RPMI7951 (cell line): Measurements from ENCODE around the gene LAS1L. TPM values are rescaled to one million over a fixed set of nuclear protein-coding genes. Genes with fewer than 3 reads are reported as not detected.
"Not testable (repeated sequence)": the region's sequence is repeated elsewhere in the genome, so short reads cannot be mapped to it uniquely, and the experiment has no call there.

Experiments
- DNase-seq: peaks from one replicate; pipeline ENCODE4 v3.0.0-alpha.2; 2012; ENCODE audit warnings: low read depth
- total RNA-seq: library from RNA; depleted of rRNA; stranded (reverse); fragments of >200 nt; shearing (Covaris generic); gene quantifications from 2 replicates; pipeline ENCODE4 v1.2.3, GENCODE V29; 2014; rRNA removed

LAS1L gene
- total RNA-seq, result 37.6 and 39.9 TPM in 2 replicates

GRCh38 chrX:65534450-65535292 is at the start of gene LAS1L:
Gene LAS1L, minus strand, starts transcription at chrX:65534787. Its CDS starts 72 bp downstream, at chrX:65534715.
- DNase-seq, result peak; percentile 96

- no peak for DNase-seq
Measured at GRCh38 chrX:65582450-65583082, 48.0 kb upstream of the LAS1L start.

- DNase-seq, result peak; percentile 72
Measured at GRCh38 chrX:65581661-65582339, 47.2 kb upstream of the LAS1L start.

DNA sequence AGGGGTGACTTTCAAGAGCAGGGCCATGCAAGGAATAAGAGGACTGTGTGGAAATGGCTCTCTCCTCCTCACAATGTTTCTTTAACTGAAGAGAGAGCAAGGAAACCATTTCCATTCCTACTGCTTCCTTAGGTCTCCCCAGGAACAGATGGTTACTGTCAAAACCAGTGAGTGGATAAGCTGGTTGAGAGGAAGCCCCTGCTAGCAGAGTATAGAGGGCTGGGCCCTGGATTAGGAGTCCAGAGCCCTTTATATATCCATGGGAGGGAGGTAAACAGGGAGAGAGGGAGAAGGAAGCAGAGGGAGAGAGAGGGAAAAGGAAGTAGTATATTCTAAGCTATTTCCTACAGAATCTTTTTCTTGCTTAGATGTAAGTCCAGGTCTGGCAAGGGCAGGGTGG is 43.8 kb upstream of the LAS1L start:
- no peak for DNase-seq

DNA sequence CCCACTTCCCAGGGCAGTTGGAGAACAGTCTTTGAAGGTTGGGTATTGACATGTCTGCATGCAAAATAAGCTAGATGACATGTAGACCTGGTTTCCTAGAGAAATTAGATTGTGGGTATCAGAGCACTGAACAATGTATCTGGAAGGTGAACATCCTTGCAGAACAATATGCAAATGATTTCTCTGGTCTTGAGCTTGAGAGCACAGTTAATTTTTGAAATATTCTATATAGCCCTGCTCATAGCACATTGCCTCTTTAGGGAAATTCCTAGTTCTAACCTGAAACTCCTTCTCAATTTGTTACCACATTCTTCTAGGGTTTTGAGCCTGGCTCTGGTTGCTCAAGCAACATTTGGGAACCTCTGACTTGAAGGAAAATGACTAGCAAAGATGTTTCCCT is 41.6 kb upstream of the LAS1L start:
- DNase-seq, result no peak

DNA sequence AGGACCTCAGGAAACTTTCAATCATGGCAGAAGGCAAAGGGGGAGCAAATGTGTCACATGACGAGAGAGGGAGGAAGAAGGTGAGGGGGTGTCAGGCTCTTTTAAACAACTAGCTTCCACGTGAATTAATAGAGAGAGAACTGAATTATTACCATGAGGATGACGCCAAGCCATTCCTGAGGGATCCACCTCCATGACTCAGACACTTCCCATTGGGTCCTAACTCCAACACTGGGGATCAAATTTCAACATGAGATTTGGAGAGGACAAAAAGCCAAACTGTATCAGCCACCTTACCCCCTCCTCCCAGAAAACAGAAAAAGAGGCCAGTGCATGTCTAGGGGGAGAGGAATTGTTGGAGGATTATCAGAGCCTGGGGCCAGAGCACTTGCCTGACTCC is 40.4 kb upstream of the LAS1L start:
- peak; percentile 37 for DNase-seq

GRCh38 chrX:65574356-65574755 is 39.8 kb upstream of the LAS1L start:
- DNase-seq, result no peak

- DNase-seq, result no peak
Measured at GRCh38 chrX:65572971-65573370, 38.4 kb upstream of the LAS1L start.

- DNase-seq, result not testable (repeated sequence)
Measured at GRCh38 chrX:65562850-65563249, 28.3 kb upstream of the LAS1L start.

DNA sequence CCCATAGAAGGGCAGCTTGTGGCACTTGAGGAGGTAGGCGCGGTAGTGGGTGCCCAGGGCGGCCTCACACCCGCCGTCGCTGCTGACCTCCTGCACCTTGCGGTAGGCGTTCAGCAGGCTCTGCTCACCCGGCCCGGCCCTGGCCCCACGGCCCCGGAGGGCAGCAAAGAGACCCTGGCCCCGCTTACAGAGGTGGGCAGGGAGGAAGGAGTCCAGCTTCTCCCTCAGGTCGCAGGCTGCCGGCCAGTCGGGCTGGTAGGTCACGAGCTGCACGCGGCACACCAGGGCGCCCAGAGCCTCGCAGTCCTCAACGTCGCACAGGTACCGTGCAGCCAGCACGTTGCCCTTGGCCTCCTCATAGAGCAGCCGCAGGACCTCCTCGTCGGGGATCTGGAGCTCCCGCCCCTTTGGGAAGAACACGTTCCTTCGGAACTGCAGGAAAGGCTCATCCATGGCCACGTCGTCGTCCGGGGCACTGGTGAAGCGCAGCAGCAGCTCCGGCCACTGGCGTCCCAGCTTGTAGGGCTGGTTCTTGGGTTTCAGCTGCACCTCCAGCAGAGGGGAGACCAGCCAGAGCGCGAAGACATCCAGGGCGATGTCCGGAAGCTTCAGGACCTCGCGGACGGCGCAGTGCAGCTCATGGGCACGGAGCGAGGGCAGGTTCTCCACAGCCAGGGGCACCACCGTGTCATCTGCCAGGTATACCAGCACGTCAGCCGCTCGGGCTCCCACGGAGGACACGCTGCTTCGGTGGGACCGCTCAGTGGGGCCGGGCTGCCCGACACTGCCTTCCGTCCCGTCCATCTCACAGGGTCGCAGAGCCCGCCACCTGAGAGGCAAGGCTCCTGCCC is 17.1 kb upstream of the LAS1L start:
- DNase-seq, result no peak

- no peak for DNase-seq
Measured at GRCh38 chrX:65551086-65551485, 16.5 kb upstream of the LAS1L start.

DNA sequence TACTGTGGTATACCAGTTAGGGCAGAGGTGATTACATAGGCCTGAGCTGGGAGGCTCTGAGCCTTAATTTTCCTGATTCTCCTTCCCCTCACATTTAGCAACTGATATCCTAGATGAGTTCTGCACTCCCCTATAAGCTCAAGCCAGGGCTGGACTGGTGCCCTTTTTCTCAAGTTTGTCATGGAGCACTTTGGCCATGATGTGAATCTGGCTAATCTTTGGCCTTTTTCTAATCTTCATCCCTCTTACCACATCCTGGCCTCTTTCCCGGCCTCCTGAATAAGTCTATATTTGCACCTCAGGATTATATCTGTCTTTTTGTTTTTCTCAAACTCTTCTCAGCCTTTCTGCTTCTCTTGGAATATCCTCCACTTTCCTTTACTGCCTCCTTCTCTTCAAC is 10.9 kb upstream of the LAS1L start:
- DNase-seq, result no peak

- peak; percentile 7 for DNase-seq
Measured at GRCh38 chrX:65537229-65537628, 2.6 kb upstream of the LAS1L start.

DNA sequence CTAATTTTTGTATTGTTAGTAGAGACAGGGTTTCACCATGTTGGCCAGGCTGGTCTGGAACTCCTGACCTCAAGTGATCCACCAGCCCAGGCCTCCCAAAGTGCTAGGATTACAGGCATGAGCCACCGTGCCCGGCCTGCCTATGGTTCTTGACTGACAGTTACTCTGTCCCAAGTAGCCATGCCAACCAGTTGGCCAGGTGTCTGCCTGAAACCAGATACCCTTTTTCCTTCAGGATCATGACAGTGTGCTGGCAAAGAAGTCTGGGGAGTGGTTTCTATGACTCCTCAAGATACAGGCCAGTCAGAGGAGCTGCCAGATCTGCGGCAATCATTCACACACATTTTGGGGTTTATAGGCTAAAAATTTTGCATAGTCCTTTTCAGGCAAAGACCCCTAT is 1.7 kb upstream of the LAS1L start:
- DNase-seq, result no peak

- DNase-seq, result peak; percentile 3
Measured at GRCh38 chrX:65532016-65532415, 2.6 kb downstream of the LAS1L start.

- peak; percentile 27 for DNase-seq
Measured at GRCh38 chrX:65528705-65529340, 5.8 kb downstream of the LAS1L start.

DNA sequence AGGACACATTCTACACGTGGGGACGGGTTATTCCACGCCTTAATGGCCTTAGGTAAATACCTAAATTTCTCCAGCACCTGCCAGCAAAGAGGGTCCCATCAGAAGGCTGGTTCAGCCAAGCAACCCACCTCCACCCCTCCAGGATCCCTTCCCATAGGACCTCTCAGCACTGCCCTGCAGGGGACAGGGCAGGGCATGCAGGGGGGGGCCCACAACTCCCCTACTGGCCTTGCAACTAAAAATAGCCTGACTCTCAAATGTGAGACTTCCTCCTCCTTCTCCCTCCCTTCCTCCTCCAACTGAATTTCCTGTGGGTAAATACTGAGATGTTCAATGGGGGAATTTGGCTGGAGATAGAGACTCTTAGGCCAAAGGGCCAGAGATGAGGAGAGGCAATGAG is 6.3 kb downstream of the LAS1L start:
- DNase-seq, result no peak

- no peak for DNase-seq
Measured at GRCh38 chrX:65524139-65524538, 10.4 kb downstream of the LAS1L start.

DNA sequence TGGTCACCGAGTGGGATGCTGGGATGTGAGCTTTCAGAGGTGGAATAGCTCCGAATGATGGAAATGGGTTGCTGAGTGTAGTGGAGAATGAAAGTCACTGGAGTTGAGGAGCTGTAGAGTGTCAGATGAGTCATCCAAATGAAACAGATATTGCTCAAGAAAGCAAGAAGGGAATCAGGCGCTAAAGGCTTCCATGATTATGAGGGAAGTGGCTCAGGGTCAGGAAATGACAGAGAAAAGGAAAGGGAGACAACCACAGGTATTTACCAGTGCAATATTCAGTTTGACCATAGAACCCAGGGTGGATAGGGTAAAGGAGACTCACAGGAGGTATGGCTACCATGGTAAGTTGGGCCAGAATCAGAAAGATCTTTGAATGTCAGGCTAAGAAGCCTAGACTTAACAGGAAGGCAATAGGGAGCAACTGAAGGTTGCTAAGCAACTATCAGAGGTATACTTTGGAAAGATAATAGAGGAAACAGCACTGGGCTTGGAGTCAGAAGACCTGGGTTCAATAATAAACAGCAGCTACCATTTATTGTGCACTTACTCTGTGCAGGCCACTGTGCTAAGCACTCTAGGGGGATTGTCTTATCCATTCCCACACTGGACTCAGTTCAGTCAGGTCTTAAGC is 11.7 kb downstream of the LAS1L start:
- peak; percentile 64 for DNase-seq

GRCh38 chrX:65519530-65519929 is 15.1 kb downstream of the LAS1L start:
- not testable (repeated sequence) for DNase-seq

DNA sequence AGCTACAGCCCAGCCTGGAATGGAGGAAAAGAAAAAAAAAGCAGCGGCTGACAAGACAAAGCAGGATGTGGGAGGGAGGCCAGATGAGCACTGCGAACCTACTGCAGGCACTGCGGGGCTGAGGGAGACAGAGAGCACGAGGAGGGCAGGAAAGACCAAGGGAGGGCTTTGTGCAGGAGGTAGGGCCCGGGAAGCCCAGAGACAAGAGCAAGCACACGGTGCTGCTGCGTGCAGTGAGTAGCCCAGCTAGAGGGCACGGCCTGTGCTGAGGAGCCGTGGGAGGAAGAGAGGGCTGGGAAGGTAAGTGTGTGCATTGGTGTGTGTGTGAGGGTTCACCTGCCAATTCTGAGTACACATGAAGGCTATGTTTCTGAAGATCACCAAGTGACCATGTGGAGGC is 15.6 kb downstream of the LAS1L start:
- DNase-seq, result not testable (repeated sequence)
